Large intestine (tissue), 3 donors: ENCODE results near the gene OXSR1. TPM values are rescaled to one million over a fixed set of nuclear protein-coding genes. Genes with fewer than 3 reads are reported as not detected.
"Not testable (repeated sequence)": the region's sequence is repeated elsewhere in the genome, so short reads cannot be mapped to it uniquely, and the experiment has no call there.

Source experiments
- DNase-seq, 2 donors: peaks; one replicate each; pipeline versions ENCODE4 v3.0.0 to v3.0.0-alpha.2; 2013
- H3K27ac ChIP-seq: one replicate; pipeline ENCODE4 v1.5.1; 2013; ENCODE audit warnings: low read length
- H3K27me3 ChIP-seq: 2 replicates; pipeline ENCODE4 v1.6.1; 2013; ENCODE audit warnings: low read length; ENCODE audit not compliant: control insufficient read depth, insufficient read depth
- H3K36me3 ChIP-seq: 2 replicates; pipeline ENCODE4 v1.6.1; 2013; ENCODE audit warnings: low read length; ENCODE audit not compliant: control insufficient read depth, insufficient read depth
- H3K4me1 ChIP-seq: one replicate; pipeline ENCODE4 v1.6.1; 2013; ENCODE audit warnings: low read length; ENCODE audit not compliant: control insufficient read depth, insufficient read depth
- H3K4me3 ChIP-seq: one replicate; pipeline ENCODE4 v1.5.1; 2013; ENCODE audit warnings: low read length
- H3K9me3 ChIP-seq: one replicate; pipeline ENCODE4 v1.6.1; 2013; ENCODE audit warnings: mild to moderate bottlenecking, low read depth, low read length, moderate library complexity; ENCODE audit not compliant: control insufficient read depth
- WGBS: methylation state at CpG from one replicate; pipeline ENCODE4 v1.1.5; 2013; ENCODE audit warnings: low lambda C conversion rate; ENCODE audit not compliant: insufficient coverage; 5-methylcytosine and 5-hydroxymethylcytosine counted together
- polyA plus RNA-seq: library from polyadenylated mRNA; unstranded; fragments of 120-200 nt; gene quantifications from one replicate; pipeline ENCODE4 v1.2.1, GENCODE V29; 2013

OXSR1 gene
- polyA plus RNA-seq, 1 donor, result 30.4 TPM

DNA sequence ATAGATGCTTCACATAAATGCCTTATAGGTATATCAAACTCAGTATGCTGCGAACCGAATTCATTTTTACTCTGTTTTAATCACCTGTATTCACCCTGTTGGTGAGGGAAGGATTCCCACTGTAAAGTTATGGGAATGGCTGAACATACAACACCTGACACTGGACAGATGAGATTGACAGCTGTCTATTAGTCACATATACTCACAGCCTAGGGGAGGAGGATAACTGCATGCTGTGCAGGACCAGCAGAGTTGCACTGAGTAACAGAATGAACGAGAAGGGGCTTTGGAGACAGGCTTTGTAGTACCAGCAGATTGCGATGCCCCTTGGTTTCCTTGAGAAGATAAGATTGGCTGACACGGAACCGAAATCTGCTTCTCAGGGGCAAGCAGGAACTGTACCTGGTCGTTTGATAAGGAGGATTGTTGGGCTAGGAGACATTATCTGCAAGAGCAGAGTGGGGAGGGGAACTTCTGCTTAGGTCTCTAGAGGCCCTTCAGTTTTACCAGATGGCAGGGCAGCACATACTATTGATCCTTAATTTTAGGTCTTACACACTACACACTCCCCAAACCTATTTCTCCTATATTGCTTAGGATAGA is 56.8 kb downstream of the OXSR1 start:
- WGBS, result no CpG with 5 or more reads among the region's 7 CpGs
- DNase-seq, result no peak
- H3K36me3 ChIP-seq, result peaks cover 26% of the 10 kb centered on the region
- no peak overlapping the region for H3K27ac ChIP-seq
- H3K4me1 ChIP-seq, result no peaks in the 10 kb centered on the region
- H3K9me3 ChIP-seq, result no peaks in the 10 kb centered on the region
- H3K4me3 ChIP-seq, result no peak overlapping the region
- H3K27me3 ChIP-seq, result no peaks in the 10 kb centered on the region

DNA sequence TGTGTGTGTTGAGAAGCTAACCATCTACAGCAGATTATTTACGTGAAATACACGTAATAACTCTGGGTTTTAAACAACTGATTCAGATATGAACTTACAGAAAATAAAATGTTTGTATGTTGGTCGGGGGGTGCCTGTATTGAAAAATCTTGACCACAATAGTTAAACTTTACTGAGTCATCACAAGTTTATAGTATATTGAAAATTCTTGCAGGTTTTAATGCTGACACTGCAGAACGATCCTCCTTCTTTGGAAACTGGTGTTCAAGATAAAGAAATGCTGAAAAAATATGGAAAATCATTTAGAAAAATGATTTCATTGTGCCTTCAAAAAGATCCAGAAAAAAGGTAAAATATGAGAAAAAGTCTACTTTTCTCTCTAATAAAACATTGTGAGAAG is 59.0 kb downstream of the OXSR1 start:
- H3K27me3 ChIP-seq, result no peaks in the 10 kb centered on the region
- H3K36me3 ChIP-seq, result peaks cover 32% of the 10 kb centered on the region
- no peaks in the 10 kb centered on the region for H3K9me3 ChIP-seq
- 96% methylated on average over 3 of the region's 4 CpGs for WGBS
- no peak for DNase-seq
- no peaks in the 10 kb centered on the region for H3K4me1 ChIP-seq
- H3K27ac ChIP-seq, result no peak overlapping the region
- H3K4me3 ChIP-seq, result no peak overlapping the region

DNA sequence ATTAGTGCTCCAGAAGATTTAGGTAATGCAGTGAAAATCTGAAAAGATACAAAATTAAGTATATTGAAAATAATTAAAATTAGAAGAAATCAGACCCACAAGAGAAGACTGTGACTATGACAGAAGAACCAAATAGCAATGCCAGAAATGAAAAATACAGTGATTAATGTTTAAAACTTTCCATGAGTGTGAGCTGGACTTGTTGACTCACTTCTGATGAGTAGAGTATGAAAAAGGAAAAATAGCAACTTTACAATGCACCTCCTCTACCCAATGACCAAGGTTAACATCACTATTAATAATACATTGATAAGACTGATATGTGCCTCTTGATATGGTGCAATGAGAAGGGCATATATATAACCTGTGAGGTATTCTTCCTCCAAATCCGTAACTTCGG is 60.9 kb downstream of the OXSR1 start:
- no peak for DNase-seq
- Histone ChIP-seq H3K4me3 (no peak overlapping the region), H3K36me3 (peaks cover 26% of the 10 kb centered on the region), H3K9me3 (no peaks in the 10 kb centered on the region), H3K27ac (no peak overlapping the region), H3K4me1 (no peaks in the 10 kb centered on the region), H3K27me3 (no peaks in the 10 kb centered on the region)
- WGBS, result 100% methylated on average over 2 of the region's 2 CpGs

DNA sequence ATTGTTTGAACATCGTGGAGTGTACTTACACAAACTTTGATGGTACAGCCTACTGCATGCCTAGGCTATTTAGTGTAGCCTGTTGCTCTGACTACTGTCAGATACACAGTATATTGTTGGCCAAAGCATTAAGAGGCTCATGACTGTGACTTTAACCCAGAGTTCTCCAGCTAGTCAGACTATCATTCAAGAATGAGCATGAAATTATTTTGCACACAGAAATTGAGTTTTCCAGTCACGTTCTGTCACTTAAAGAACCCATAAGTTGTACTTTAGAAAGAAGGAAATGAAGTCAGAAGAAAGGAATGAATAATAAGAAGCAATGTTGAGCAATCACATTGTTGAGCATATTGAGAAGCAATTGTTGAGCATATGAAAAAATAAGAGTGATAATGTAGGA is 62.7 kb downstream of the OXSR1 start:
- WGBS, result 50% methylated on average over 1 of the region's 2 CpGs
- DNase-seq, result peak in 1 of 2 donors; percentile 4
- Histone ChIP-seq H3K27me3 (no peaks in the 10 kb centered on the region), H3K4me1 (no peaks in the 10 kb centered on the region), H3K4me3 (no peak overlapping the region), H3K27ac (no peak overlapping the region), H3K9me3 (no peaks in the 10 kb centered on the region), H3K36me3 (peaks cover 23% of the 10 kb centered on the region)

DNA sequence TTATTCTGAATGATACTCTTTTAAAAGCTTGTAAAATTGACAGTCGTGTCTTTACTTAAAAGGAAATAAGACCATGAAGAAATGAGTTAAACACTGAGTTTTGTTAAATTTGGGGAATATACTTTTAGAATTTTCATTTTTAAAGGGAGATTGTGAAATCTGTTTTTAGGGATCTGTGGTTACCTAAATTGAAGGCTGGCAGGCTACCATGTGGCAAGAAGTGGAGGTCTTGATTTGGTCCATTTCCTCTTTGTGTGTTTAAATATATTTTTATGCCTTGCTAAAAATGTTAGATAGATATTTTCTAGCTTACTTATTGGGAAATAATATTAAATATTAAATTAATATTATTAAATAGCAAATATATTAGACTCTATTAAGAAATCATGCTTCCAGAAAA is 63.7 kb downstream of the OXSR1 start:
- Histone ChIP-seq H3K9me3 (no peaks in the 10 kb centered on the region), H3K36me3 (peaks cover 21% of the 10 kb centered on the region), H3K27ac (no peak overlapping the region), H3K4me3 (no peak overlapping the region), H3K4me1 (no peaks in the 10 kb centered on the region), H3K27me3 (no peaks in the 10 kb centered on the region)
- DNase-seq, result no peak
- WGBS, result 100% methylated on average over 1 of the region's 1 CpG

DNA sequence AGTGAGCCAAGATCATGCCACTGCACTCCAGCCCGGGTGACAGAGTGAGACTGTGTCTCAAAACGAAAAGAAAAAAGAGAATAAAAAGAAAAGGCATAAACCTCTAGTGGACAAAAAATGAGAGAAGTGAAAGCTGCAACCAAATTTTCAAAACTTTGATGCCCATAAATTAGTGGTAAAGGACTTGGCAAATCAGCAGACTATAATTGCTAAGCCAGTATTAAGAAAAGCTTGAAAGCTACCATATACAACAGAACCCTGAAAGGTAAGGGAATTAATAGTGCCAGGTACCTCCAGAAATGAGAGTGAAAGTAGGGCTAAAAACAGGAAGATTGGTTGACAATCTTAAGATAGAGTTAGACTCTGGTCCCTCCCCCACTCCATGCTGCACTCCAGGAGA is 67.4 kb downstream of the OXSR1 start:
- 100% methylated on average over 1 of the region's 2 CpGs for WGBS
- no peak for DNase-seq

DNA sequence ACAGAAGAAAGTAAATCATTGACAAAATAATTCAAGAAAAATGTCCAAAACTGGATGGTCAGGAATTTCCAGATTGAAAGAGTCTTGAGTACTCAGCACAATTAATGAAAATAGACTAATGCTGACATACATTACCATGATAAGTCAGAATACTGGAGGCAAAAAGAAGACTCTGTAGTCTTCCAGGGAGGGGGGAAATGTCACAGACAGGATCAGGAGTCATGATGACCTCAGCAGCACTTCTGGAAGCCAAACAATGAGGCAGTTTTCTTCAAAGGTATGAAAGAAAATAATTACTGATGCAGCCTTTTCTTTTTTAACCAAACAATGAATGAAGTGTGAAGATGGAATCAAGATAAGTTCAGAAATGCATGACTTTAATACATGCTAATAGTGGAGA is 70.1 kb downstream of the OXSR1 start:
- H3K9me3 ChIP-seq, result peaks cover 13% of the 10 kb centered on the region

More for the DNA sequence above, 67.4 kb downstream of the OXSR1 start:
- Histone ChIP-seq H3K27ac (no peak overlapping the region), H3K9me3 (peaks cover 5% of the 10 kb centered on the region), H3K27me3 (no peaks in the 10 kb centered on the region), H3K36me3 (peaks cover 27% of the 10 kb centered on the region), H3K4me3 (no peak overlapping the region), H3K4me1 (no peaks in the 10 kb centered on the region)

DNA sequence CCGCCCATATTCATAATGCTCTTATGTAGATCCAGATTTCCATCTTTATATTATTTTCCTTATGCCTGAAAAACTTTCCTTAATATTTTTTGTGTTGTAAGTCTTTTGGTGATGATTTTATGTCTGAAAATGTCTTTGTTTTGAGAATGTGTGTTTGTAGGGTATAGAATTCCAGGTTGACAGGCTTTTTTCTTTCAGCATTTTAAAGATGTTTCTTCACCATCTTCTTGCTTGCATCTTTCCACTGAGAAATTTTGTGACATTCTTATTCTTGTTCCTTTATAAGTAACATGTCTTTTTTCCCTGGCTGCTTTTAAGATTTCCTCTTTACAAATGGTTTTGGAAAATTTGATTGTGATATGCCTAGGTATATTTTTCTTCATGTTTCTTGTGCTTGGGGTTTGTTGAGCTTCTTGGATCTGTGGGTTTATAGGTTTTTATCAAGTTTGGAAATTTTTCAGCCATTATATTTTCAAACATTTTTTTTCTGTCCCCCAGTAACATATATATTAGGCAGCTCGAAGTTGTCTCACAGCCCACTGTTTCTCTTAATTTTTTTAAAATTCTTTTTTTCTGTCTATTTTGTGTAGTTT is 73.2 kb downstream of the OXSR1 start:
- 100% methylated on average over 1 of the region's 2 CpGs for WGBS
- Histone ChIP-seq H3K36me3 (peaks cover 37% of the 10 kb centered on the region), H3K9me3 (peaks cover 13% of the 10 kb centered on the region), H3K4me3 (no peak overlapping the region), H3K27me3 (no peaks in the 10 kb centered on the region), H3K27ac (no peak overlapping the region), H3K4me1 (no peaks in the 10 kb centered on the region)
- DNase-seq, result no peak

More for the DNA sequence above, 70.1 kb downstream of the OXSR1 start:
- Histone ChIP-seq H3K4me1 (no peaks in the 10 kb centered on the region), H3K27me3 (no peaks in the 10 kb centered on the region), H3K36me3 (peaks cover 40% of the 10 kb centered on the region), H3K4me3 (no peak overlapping the region), H3K27ac (no peak overlapping the region)
- DNase-seq, result no peak

DNA sequence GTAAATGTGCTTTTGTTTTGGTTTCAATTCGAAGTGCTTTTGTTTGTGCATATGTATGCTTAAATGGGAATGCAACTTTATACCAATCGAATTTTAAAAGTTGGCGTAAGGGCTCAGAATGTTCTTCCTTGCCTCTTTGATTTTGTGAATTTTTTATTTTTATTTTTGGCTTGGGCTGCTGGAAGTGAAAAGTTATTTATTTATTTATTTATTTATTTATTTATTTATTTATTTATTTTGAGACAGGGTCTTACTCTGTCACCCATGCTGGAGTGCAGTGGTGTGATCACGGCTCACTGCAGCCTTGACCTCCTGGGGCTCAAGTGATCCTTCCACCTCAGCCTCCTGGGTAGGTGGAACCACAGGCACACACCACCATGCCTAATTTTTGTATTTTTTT is 77.5 kb downstream of the OXSR1 start:
- H3K9me3 ChIP-seq, DNase-seq, H3K4me3 ChIP-seq, H3K27ac ChIP-seq, H3K4me1 ChIP-seq, H3K27me3 ChIP-seq: not testable (repeated sequence)
- peaks cover 35% of the 10 kb centered on the region for H3K36me3 ChIP-seq
- 100% methylated on average over 3 of the region's 4 CpGs for WGBS

DNA sequence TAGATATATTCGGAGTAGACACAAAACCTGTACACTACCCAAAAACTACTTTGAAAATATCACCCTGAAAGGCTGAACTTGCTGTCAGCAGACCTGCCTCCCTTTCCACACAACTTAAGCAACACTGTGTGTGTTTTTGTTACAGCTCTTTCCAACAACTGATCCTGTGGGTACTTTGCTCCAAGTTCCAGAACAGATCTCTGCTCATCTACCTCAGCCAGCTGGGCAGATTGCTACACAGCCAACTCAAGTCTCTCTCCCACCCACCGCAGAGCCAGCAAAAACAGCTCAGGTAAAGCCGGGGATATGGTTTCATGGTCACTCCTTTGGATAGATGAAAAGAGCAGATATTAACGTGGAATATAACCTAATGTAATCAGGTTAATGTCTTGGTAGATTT is 80.6 kb downstream of the OXSR1 start:
- Histone ChIP-seq H3K27me3 (no peaks in the 10 kb centered on the region), H3K36me3 (peaks cover 35% of the 10 kb centered on the region), H3K4me3 (no peak overlapping the region), H3K27ac (no peak overlapping the region), H3K4me1 (no peaks in the 10 kb centered on the region), H3K9me3 (no peaks in the 10 kb centered on the region)
- WGBS, result 100% methylated on average over 2 of the region's 4 CpGs
- no peak for DNase-seq

DNA sequence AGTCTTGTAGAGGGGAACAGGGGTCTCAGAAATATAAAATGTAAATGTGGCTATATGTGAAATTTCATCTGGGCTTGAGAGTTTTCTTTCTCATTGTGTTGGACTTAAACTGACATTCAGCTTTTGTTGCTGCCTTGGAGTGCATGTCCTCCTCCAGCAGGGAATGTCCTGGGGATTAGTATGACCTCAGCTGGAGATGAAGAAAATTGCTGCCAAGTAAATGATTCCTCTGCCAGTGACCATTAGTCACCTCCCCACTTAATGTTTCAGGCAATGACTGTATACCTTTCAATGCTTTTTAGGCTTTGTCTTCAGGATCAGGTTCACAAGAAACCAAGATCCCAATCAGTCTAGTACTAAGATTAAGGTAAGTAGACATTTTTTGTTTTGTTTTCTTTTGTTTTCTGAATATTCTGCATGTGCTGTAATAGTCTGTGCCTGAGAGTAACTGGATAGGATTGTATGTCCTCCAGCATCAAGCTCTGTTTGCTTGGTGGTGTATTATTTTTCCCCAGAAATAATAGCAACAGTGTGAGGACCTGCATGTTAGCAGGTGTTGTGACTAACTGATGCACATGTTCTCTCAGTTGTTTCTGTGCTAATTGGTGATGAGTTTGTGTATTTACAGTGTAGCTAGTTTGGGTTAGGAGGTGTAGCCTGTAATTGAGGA is 82.2 kb downstream of the OXSR1 start:
- DNase-seq, result no peak
- Histone ChIP-seq H3K4me3 (no peak overlapping the region), H3K36me3 (peaks cover 50% of the 10 kb centered on the region), H3K27ac (no peak overlapping the region), H3K27me3 (no peaks in the 10 kb centered on the region), H3K9me3 (no peaks in the 10 kb centered on the region), H3K4me1 (no peaks in the 10 kb centered on the region)
